Measurements from ENCODE around the gene WSCD2.

Gene WSCD2

GRCh38 chr12:108231909-108232434 is 102.9 kb downstream of the WSCD2 start:
- Histone ChIP-seq H4K20me1 (ENCODE audit: insufficient read depth, low read length) (no peaks in the 10 kb centered on the region), H3F3A (ENCODE audit: insufficient read depth, low read length) (no peaks in the 10 kb centered on the region), H3K79me2 (ENCODE audit: low read length) (no peaks in the 10 kb centered on the region), H3K4me1 (ENCODE audit: low read length) (no peaks in the 10 kb centered on the region), H2AFZ (ENCODE audit: low read length) (no peak overlapping the region), H3K9me3 (replicated peaks; ENCODE audit: insufficient read depth, low read length) (no peaks in the 10 kb centered on the region), H3K36me3 (replicated peaks; ENCODE audit: insufficient read depth, low read length) (no peaks in the 10 kb centered on the region), H3K4me3 (ENCODE audit: low read length) (no peak overlapping the region), H3K27me3 (replicated peaks; ENCODE audit: insufficient read depth, low read length) (peaks cover 11% of the 10 kb centered on the region; the same call in 1 of the 2 replicates), H3K4me2 (ENCODE audit: low read depth, low read length) (no peak overlapping the region), H3K27ac (ENCODE audit: low read length) (no peak overlapping the region), H3K9ac (ENCODE audit: low read length) (no peak overlapping the region), H3K9me2 (replicated peaks; ENCODE audit: insufficient read depth, low read length) (no peaks in the 10 kb centered on the region)
- TF ChIP-seq CTCF (IDR thresholded peaks at IDR 0.05; ENCODE audit: low read length) (no peak), EZH2phosphoT487 (IDR thresholded peaks at IDR 0.05; ENCODE audit: low read length) (no peak), EZH2 (optimal IDR thresholded peaks at IDR 0.05; ENCODE audit: low read depth, low read length) (no peak)
- no peak for DNase-seq

- Histone ChIP-seq H3K9ac (ENCODE audit: low read length) (no peak overlapping the region), H3K27me3 (replicated peaks; ENCODE audit: insufficient read depth, low read length) (peaks cover 11% of the 10 kb centered on the region; the same call in 1 of the 2 replicates), H3K4me2 (ENCODE audit: low read depth, low read length) (no peak overlapping the region), H2AFZ (ENCODE audit: low read length) (no peak overlapping the region), H3K9me3 (replicated peaks; ENCODE audit: insufficient read depth, low read length) (no peaks in the 10 kb centered on the region), H3K27ac (ENCODE audit: low read length) (no peak overlapping the region), H3K4me3 (ENCODE audit: low read length) (no peak overlapping the region), H3K79me2 (ENCODE audit: low read length) (no peaks in the 10 kb centered on the region), H4K20me1 (ENCODE audit: insufficient read depth, low read length) (no peaks in the 10 kb centered on the region), H3K4me1 (ENCODE audit: low read length) (no peaks in the 10 kb centered on the region), H3K36me3 (replicated peaks; ENCODE audit: insufficient read depth, low read length) (no peaks in the 10 kb centered on the region), H3K9me2 (replicated peaks; ENCODE audit: insufficient read depth, low read length) (no peaks in the 10 kb centered on the region), H3F3A (ENCODE audit: insufficient read depth, low read length) (no peaks in the 10 kb centered on the region)
- TF ChIP-seq EZH2phosphoT487 (IDR thresholded peaks at IDR 0.05; ENCODE audit: low read length) (no peak), EZH2 (optimal IDR thresholded peaks at IDR 0.05; ENCODE audit: low read depth, low read length) (no peak), CTCF (IDR thresholded peaks at IDR 0.05; ENCODE audit: low read length) (no peak)
- DNase-seq: no peak
These were observed 103.5 kb downstream of the WSCD2 start for GRCh38 chr12:108232565-108232964.

- Histone ChIP-seq H3K4me2 (ENCODE audit: low read depth, low read length) (no peak overlapping the region), H3F3A (ENCODE audit: insufficient read depth, low read length) (no peaks in the 10 kb centered on the region), H3K9me3 (replicated peaks; ENCODE audit: insufficient read depth, low read length) (no peaks in the 10 kb centered on the region), H3K27me3 (replicated peaks; ENCODE audit: insufficient read depth, low read length) (peaks cover 11% of the 10 kb centered on the region; the same call in 1 of the 2 replicates), H3K79me2 (ENCODE audit: low read length) (no peaks in the 10 kb centered on the region), H3K9me2 (replicated peaks; ENCODE audit: insufficient read depth, low read length) (no peaks in the 10 kb centered on the region), H3K36me3 (replicated peaks; ENCODE audit: insufficient read depth, low read length) (no peaks in the 10 kb centered on the region), H4K20me1 (ENCODE audit: insufficient read depth, low read length) (no peaks in the 10 kb centered on the region), H2AFZ (ENCODE audit: low read length) (no peak overlapping the region), H3K4me3 (ENCODE audit: low read length) (no peak overlapping the region), H3K9ac (ENCODE audit: low read length) (no peak overlapping the region), H3K27ac (ENCODE audit: low read length) (no peak overlapping the region), H3K4me1 (ENCODE audit: low read length) (no peaks in the 10 kb centered on the region)
- no peak for DNase-seq
- TF ChIP-seq EZH2 (optimal IDR thresholded peaks at IDR 0.05; ENCODE audit: low read depth, low read length) (no peak), EZH2phosphoT487 (IDR thresholded peaks at IDR 0.05; ENCODE audit: low read length) (no peak), CTCF (IDR thresholded peaks at IDR 0.05; ENCODE audit: low read length) (no peak)
These were observed 105.1 kb downstream of the WSCD2 start for GRCh38 chr12:108234158-108234557.
